ENCODE measurements around the gene PGM2L1.
"Not testable (repeated sequence)": the region's sequence is repeated elsewhere in the genome, so short reads cannot be mapped to it uniquely, and the experiment has no call there.

Gene PGM2L1

GRCh38 chr11:74332291-74332690 is 65.9 kb downstream of the PGM2L1 start:
- no peak for FAIRE-seq

DNA sequence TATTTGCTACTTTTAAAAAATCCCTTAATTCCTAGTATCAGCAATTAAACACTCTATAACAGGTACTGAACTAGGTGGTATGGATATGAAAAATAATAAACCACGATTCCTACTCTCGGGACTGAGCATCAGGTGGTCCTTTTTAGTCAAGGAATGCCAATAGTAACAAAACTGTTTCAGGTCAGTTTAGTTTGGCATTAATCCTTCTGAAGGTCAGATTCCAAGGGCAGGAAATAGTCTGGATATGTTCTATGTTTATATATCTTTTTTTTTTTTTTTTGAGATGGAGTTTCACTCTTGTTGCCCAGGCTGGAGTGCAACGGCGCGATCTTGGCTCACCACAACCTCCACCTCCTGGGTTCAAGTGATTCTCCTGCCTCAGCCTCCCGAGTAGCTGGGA is 67.2 kb downstream of the PGM2L1 start:
- not testable (repeated sequence) for FAIRE-seq

DNA sequence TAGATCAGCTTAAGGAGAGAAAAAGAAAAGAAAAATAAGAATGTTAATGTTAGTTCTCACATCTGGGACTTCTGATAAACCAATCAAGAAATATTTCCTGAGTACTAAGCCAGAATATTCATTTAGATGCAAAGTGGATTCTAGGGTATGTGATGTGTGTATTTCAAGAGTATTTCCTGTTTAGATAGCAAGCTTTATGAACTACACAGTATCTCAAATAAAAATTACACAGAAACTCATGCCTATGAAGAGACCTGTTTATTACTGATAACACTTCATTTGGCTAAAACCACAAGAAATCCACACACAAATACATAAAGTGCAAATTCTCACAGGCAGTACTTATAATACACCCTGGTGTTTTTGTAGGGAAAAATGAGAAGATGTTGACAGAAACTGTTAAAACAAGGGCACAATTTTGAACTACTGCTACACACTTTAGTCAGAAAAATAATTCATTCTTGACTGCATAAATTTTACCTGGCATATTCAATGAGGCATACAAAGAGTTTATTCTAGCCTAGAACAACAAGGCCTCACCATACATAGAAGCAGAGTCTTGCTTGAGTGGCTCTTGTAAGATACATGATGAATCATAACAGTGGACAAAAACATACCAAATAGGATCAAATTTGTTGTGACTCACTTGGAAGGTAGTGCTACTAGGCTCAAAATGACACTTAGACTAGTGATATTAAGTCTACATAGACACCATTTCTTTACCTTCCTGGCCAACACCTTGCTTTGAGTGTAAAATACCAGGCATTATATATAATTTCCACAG is 68.0 kb downstream of the PGM2L1 start:
- no peak for FAIRE-seq

- FAIRE-seq: no peak
Measured at GRCh38 chr11:74327076-74327475, 71.2 kb downstream of the PGM2L1 start.

DNA sequence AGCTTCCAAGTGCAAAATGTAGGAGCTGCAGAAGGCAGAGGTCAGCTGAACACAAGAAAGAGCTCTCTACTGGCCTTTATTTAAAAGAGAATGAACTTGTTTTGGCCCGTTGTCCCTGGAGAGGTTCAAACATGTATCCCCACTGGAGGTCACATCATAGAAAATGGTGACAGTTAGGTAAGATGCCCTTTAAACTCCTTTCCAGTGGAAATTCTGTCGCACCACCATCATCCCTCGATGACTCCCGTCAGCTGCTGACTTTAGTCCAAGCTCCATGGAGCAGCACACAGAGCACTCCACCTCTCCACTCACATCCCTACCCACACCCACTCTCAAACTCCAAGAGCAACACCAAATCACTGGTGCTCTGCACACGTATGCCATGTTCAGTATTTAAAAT is 71.6 kb downstream of the PGM2L1 start:
- no peak for FAIRE-seq

GRCh38 chr11:74325649-74326645 is 72.3 kb downstream of the PGM2L1 start:
- FAIRE-seq: no peak

DNA sequence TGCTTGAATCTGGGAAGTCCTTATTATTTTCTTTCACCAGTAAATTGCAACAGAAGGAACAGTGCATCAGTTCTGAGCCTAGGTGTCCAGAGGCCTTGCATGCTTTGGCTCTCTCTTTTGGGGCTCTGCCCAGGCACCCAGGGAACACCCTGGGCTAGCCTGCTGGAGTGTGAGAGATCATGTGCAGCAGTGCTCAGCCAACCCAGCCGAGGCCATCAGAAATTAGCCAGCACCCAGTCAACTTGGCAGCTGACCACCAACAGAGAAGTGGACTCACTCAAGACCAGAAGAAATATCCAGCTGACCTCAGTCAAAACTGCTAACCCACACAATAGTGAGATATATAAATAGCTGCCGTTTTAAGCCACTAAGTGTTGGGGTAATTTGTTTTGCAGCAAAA is 75.6 kb downstream of the PGM2L1 start:
- no peak for FAIRE-seq

DNA sequence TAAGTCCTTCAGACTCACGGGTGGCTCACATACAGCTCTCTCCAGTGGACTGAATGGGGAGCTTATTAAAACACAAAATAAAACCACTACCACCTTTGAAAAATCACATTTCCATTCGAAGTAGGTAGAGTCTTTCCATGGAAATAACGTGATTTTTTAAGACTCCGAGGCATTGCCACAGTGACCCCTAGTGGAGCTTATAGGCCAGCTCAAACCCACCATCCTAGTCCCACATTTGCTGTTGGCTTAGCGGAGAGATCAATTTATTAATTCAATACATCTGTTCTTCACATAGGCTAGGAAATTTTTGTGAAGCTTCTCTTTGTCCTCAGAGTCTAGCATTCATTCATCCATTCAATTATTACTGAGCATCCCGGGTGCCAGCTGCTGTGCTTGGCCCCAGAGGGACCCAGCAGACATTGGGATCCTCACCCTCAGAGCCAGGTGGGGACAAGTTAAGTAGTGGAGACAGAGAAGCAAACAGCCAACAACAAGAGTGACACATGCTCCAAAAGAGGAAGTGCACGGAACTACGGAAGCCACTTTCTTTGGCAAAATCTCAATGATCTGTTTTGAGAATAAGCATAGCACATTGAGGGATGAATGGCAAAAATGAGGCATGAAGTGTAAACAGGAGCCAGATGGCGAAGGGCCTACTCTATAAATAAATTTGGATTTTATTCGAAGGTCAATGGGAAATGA is 76.6 kb downstream of the PGM2L1 start:
- no peak for FAIRE-seq

- FAIRE-seq: no peak
Measured at GRCh38 chr11:74320538-74320937, 77.7 kb downstream of the PGM2L1 start.

GRCh38 chr11:74319139-74319816 is 79.0 kb downstream of the PGM2L1 start:
- FAIRE-seq: no peak

DNA sequence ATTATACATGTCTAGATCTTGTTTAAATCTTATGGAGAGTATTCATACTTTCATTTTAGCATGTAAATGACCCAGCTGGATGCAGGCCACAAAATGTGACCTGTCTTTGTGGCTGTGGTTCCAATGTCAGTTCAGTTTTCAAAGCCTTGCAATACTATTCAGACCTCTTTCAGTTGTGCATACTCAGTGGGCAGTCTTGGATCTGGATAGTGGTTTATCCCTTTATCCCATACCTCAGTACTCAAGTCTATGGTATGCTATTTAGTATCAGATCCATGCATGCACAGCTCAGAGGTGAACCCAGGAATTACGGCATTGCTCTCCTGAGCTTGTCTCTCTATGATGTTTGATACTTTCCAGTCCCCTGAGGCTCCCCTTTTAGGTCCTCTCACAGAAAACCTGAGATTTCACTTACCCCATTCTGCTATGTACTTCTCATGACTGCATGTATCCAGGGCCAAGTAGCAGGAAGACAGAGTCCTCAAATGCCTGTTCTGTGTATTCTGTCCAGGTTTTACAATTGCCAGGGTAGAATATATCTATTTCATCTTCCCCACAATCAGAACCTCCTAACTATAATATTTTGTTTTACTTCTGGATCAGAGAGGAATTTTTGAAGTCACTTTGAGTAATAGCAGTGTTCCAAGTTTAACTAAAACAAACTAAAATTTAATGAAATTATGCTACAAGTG is 79.8 kb downstream of the PGM2L1 start:
- FAIRE-seq: no peak

DNA sequence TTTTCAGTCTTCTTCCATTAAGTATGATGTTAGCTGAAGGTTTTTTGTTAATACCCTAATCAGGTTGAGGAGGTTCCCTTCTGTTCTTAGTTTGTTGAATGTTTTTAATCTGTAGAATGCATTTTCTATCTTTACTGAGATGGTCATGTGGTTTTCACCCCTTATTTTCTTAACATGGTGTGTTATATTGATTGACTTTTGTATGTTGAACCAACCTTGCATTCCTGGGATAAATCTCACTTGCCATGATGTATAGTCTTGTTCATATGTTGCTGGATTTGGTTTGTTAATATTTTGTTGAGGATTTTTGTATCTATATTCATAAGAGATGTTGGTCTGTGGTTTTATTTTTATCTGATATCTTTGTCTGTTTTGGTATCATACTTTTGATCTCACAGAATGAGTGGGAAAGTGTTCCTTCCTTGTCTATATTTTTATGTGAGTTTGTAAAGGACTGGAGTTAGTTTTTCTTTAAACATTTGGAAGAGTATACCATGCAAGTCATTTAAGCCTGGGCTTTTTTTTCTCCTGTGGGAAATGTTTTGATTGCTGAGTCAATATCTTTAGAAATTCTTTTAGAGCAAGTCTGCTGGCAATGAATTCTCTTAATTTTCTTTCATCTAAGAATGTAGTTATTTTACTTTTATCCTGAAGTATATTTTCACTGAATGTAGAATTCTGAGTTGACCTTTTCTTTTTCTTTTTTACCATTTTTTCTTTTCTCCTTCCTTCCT is 81.3 kb downstream of the PGM2L1 start:
- FAIRE-seq: no peak

GRCh38 chr11:74312326-74312725 is 85.9 kb downstream of the PGM2L1 start:
- no peak for FAIRE-seq

- no peak for FAIRE-seq
Measured at GRCh38 chr11:74311352-74311926, 86.8 kb downstream of the PGM2L1 start, which contains the start of gene P4HA3. TSS of gene P4HA3 (minus strand) at chr11:74311640. CDS start at chr11:74311611, 29 bp downstream.

GRCh38 chr11:74310857-74311256 is 87.4 kb downstream of the PGM2L1 start:
- no peak for FAIRE-seq

- FAIRE-seq: no peak
Measured at GRCh38 chr11:74307434-74307833, 90.8 kb downstream of the PGM2L1 start.

GRCh38 chr11:74306435-74307175 is 91.6 kb downstream of the PGM2L1 start:
- FAIRE-seq: no peak

GRCh38 chr11:74299015-74299414 is 99.2 kb downstream of the PGM2L1 start:
- FAIRE-seq: no peak

- FAIRE-seq: no peak
Measured at GRCh38 chr11:74297484-74297883, 100.7 kb downstream of the PGM2L1 start.

DNA sequence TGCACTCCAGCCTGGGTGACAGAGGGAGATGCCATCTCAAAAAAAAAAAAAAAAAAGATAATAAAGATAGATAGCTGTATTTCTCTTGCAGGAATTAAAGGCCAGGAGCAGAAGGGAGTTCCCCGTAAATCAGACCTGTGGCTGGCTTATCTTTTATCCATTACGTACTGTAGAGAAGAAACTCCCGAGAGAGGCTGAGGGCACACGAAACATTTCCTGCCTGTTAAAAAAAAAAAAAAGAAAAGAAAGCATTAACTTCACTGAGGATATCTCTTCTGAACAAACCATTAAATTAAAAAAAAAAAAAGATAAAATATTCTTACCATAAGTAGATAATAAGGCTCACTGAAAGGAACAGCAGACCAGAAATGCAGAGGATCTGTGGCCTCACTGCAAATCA is 109.3 kb downstream of the PGM2L1 start:
- FAIRE-seq: no peak

Measured in A204.1 (cell line).